Right cardiac atrium (tissue), 5 donors: Measurements from ENCODE around the gene LY9. TPM values are rescaled to one million over a fixed set of nuclear protein-coding genes. Genes with fewer than 3 reads are reported as not detected.

Source experiments
- ATAC-seq, 2 donors: fragments of 200-7000 bp; cut with Tn5 transposase; one replicate each; pipeline versions ENCODE4 v1.8.0 to v1.9.1; 2020; ENCODE audit warnings: moderate library complexity in 2 of 2, mild to moderate bottlenecking in 1 of 2
- DNase-seq, 3 donors: peaks; one replicate each; pipeline ENCODE4 v3.0.0-alpha.2; 2020
- H3K27ac ChIP-seq: one replicate; pipeline ENCODE4 v1.5.1; 2013; ENCODE audit warnings: mild to moderate bottlenecking, low read length, control low read depth, moderate library complexity
- H3K27me3 ChIP-seq: one replicate; pipeline ENCODE4 v1.6.1; 2013; ENCODE audit not compliant: control insufficient read depth, insufficient read depth
- H3K4me1 ChIP-seq: one replicate; pipeline ENCODE4 v1.6.1; 2013; ENCODE audit warnings: low read length; ENCODE audit not compliant: control insufficient read depth, insufficient read depth
- H3K4me3 ChIP-seq: one replicate; pipeline ENCODE4 v1.5.1; 2013; ENCODE audit warnings: low read length, control low read depth
- H3K9me3 ChIP-seq: one replicate; pipeline ENCODE4 v1.6.1; 2013; ENCODE audit warnings: low read length; ENCODE audit not compliant: control insufficient read depth
- WGBS: extraction: QIAGEN DNeasy Blood & Tissue Kit; methylation state at CpG from one replicate; pipeline ENCODE4 v1.1.7; 2013; 5-methylcytosine and 5-hydroxymethylcytosine counted together
- intact Hi-C, 4 donors: fragments of 100-400 bp; cut with DNase I; formaldehyde crosslinking; loops; one replicate each; pipeline versions ENCODE4 v1.11.0 to v1.14.0; 2022 to 2023
- polyA plus RNA-seq: library from polyadenylated mRNA; stranded (reverse); fragments of 200-250 nt; gene quantifications from one replicate; pipeline ENCODE4 v1.2.3, GENCODE V29; 2013
- total RNA-seq, 4 donors: library from RNA; stranded (reverse); fragmentation: NEBNext Ultra II Directional; extraction: Animal tissue kit (Norgen Biotek cat#: 25700); gene quantifications; one replicate each; pipeline ENCODE4 v1.2.1, GENCODE V29; 2021
- donor health status: healthy with polysubstance abuse.
- donor health status: DM: no; HTN: yes; CAD: no.
- donor health status: DM: no; HTN: no; CAD: no.
- donor health status: DM: no; HTN: yes; CAD: no; lungs with severe emphysema.
- donor health status: DM: yes; HTN: yes; CAD: no.

Gene LY9
- total and polyA plus RNA-seq, 5 donors = 0.09 to 0.29 (median 0.25) TPM; not detected in 1

DNA sequence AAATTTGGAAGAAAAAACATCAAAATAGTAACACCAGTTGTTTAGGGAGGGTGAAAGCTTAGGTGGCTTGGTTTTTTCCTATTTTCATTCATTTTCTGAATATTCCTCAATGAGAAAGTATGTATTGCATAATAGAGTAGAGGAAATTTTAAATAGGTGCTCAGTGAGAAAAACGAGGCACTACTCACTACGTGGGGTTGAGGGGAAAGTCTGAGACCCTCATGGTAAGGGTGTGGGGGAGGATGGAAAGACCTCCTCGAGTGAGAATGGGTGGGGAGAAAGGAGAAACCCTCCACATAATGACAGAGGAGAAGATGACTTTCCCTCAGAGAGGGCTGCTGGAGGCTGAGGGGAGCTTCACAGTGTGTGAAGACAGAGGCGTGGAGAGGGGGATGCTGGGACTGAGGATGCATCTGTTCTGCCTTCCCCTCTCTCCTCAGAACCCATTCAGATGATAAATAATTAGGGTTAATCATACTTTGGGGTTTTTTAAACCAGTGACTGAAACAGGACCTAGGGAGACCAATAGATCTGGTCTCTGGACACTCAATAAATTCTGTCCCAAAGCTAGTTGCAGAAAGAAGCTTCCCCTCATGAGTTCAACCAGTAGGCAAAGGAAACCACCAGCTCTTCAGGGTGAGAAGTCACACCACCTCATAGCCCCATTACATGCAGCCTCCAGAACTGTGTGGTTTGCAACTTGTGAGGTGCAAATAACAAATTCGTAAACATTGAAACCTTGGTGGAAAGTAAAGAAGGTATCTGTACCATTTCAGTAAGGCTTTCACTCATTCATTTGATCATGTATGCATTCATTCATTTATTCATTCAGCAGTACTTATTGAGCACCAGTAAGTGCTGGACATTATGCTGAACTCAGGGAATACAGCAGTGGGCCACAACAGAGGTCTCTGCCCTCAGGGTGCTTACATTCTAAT, 39.8 kb upstream of the LY9 start:
- H3K27ac ChIP-seq = no peak overlapping the region
- no peaks in the 10 kb centered on the region for H3K9me3 ChIP-seq
- H3K4me3 ChIP-seq = no peak overlapping the region
- intact Hi-C loops = no loop called here
- no peak for DNase-seq
- H3K4me1 ChIP-seq = no peaks in the 10 kb centered on the region
- ATAC-seq = no peak
- 68% methylated on average over 5 of the region's 5 CpGs for WGBS
- H3K27me3 ChIP-seq = no peaks in the 10 kb centered on the region

GRCh38 chr1:160756849-160757201, 39.1 kb upstream of the LY9 start:
- no peak overlapping the region for H3K27ac ChIP-seq
- DNase-seq (no peak), ATAC-seq (no peak)
- 86% methylated on average over 2 of the region's 2 CpGs for WGBS
- no peaks in the 10 kb centered on the region for H3K27me3 ChIP-seq
- H3K4me3 ChIP-seq = no peak overlapping the region
- intact Hi-C loops = no loop called here
- H3K4me1 ChIP-seq = no peaks in the 10 kb centered on the region
- no peaks in the 10 kb centered on the region for H3K9me3 ChIP-seq

DNA sequence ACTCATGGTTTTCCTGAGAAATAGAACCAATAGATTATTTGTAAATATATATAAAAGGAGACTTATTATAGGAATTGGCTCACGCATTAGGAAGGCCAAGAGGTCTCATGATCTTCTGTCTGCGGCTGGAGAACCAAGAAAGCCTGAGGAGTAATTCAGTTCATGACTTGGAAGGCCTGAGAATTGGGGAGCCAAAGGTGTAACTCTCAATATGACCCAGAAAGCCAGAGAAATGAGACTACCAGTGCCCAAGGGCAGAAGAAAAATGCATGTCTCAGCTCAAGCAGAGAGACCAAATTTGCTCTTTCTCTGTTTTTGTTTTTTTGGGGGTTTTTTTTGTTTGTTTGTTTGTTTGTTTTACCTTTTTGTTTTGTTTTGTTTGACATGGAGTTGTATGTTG, 37.5 kb upstream of the LY9 start:
- 94% methylated on average over 2 of the region's 2 CpGs for WGBS
- intact Hi-C loops = no loop called here
- Histone ChIP-seq H3K27ac (no peak overlapping the region), H3K4me1 (no peaks in the 10 kb centered on the region), H3K4me3 (no peak overlapping the region), H3K9me3 (no peaks in the 10 kb centered on the region), H3K27me3 (no peaks in the 10 kb centered on the region)
- DNase-seq = no peak
- no peak for ATAC-seq

- DNase-seq (no peak), ATAC-seq (no peak)
- Histone ChIP-seq H3K4me3 (no peak overlapping the region), H3K9me3 (no peaks in the 10 kb centered on the region), H3K27me3 (no peaks in the 10 kb centered on the region), H3K27ac (no peak overlapping the region), H3K4me1 (no peaks in the 10 kb centered on the region)
- intact Hi-C loops = no loop called here
Measured at GRCh38 chr1:160759740-160760139, 36.2 kb upstream of the LY9 start.

DNA sequence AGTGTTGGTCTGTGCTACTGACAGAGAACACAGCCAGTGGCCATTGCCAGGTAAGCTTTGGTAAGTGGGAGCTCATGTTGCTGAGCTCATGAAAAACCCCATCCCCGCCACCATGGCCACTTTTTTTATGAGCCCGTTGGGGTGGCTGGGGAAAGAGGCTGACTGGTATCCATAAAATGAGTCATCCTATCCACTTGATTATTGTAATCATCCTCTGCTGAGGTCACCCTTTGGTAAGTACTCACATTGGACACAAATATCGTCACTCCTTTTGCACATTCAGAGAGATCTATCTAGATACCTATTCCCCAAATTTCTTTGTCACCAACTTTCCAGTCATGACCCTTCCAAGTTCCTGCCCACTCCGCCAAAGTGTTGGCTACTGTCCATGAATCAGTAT, 34.9 kb upstream of the LY9 start:
- no peak for ATAC-seq
- H3K4me3 ChIP-seq = no peak overlapping the region
- no peaks in the 10 kb centered on the region for H3K4me1 ChIP-seq
- no peak for DNase-seq
- H3K9me3 ChIP-seq = no peaks in the 10 kb centered on the region
- no peak overlapping the region for H3K27ac ChIP-seq
- WGBS = 86% methylated on average over 4 of the region's 4 CpGs
- H3K27me3 ChIP-seq = no peaks in the 10 kb centered on the region
- intact Hi-C loops = no loop called here

DNA sequence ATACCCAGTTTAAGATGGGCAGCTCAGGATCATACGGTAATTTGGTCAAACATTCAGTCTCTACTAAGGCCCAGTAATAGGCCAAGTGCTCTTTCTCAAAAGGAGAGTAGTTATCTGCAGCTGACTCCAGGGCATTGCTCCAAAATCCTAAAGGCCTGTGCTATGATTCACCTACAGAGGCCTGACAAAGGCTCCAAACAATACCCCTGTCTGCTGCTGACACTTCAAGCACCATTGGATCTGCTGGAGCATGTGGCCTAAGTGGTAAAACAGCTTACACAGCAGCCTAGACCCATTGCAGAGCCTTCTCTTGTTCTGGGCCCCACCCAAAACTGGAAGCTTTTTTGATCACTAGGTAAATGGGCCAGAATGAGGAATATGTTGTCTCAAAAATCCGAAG, 34.1 kb upstream of the LY9 start:
- Histone ChIP-seq H3K4me1 (peaks cover 2% of the 10 kb centered on the region), H3K4me3 (no peak overlapping the region), H3K27ac (no peak overlapping the region), H3K9me3 (no peaks in the 10 kb centered on the region), H3K27me3 (no peaks in the 10 kb centered on the region)
- WGBS = 85% methylated on average over 2 of the region's 2 CpGs
- no peak for DNase-seq
- no peak for ATAC-seq
- intact Hi-C loops = no loop called here

DNA sequence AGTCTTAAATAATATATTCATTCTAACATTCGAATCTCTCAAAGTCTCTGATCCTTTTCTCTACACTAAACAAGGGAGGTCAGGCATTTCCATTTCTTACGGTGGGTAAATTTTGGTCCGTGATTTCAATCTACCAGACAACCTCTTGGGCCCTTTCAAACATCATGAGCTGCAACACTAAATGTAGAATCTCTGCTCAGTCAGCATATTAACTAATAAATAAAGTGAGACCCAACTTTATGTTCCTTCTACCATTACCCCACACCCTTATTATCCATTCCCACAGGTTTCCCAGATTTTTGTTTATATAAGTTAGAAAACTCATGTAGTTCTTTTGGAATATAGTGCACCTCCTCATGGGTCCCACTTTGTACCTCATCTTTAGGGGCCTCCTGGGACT, 32.0 kb upstream of the LY9 start:
- no peak overlapping the region for H3K4me3 ChIP-seq
- no peak overlapping the region for H3K27ac ChIP-seq
- H3K4me1 ChIP-seq = peaks cover 2% of the 10 kb centered on the region
- 86% methylated on average over 3 of the region's 3 CpGs for WGBS
- DNase-seq = no peak
- intact Hi-C loops = no loop called here
- H3K27me3 ChIP-seq = no peaks in the 10 kb centered on the region
- no peak for ATAC-seq
- no peaks in the 10 kb centered on the region for H3K9me3 ChIP-seq

DNA sequence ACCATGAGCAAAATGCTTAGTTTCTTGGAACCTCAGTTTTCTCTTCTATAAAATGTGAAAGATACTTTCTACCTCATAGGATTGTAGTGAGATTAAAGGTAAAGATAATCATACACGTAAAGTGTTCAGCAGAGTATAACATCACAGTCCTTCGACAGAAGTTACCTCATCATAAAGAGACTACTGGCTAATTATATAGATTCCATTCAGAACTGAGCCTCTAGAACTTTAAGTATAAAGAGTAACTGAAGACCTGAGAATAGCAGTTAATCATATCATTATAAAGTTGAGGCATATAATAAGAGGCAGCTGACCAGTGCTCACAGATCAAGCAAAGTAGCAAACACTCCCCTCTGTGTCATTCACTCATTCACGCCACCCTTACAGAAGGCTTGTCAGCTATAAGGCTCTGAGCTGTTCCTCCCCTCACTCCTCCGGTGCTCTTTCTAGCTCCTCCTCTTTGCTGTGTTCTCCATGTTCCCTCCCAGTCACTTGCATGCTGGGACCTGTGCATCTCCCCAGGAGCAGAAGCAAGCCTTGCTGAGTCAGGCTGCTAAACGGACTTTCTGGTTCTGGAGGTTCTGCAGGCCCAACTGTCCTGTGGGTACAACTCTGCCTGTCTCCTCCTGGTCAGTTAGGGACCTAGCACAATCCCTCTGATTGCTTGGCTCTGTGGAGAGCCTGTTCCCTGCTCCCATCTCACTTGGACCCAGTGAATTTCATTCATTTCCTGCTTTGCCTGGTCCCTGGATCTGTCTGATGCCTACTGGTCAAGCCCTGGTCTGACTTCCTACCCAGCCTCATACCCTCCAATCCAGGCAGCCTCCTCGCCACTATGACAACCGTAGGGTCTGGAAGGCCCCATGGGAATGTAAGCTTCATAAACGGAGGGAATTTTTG, 28.3 kb upstream of the LY9 start:
- Histone ChIP-seq H3K27me3 (no peaks in the 10 kb centered on the region), H3K4me3 (no peak overlapping the region), H3K4me1 (peaks cover 2% of the 10 kb centered on the region), H3K9me3 (no peaks in the 10 kb centered on the region), H3K27ac (no peak overlapping the region)
- 59% methylated on average over 8 of the region's 8 CpGs for WGBS
- DNase-seq (no peak), ATAC-seq (peak; percentile 56 to 64)
- intact Hi-C loops = no loop called here

GRCh38 chr1:160768295-160768657, 27.7 kb upstream of the LY9 start:
- no peak overlapping the region for H3K4me3 ChIP-seq
- intact Hi-C loops = no loop called here
- ATAC-seq = peak; percentile 59 to 71
- no peak overlapping the region for H3K27ac ChIP-seq
- H3K27me3 ChIP-seq = no peaks in the 10 kb centered on the region
- DNase-seq = peak; percentile 37 to 82 (median 71)
- peaks cover 2% of the 10 kb centered on the region for H3K4me1 ChIP-seq
- H3K9me3 ChIP-seq = no peaks in the 10 kb centered on the region

DNA sequence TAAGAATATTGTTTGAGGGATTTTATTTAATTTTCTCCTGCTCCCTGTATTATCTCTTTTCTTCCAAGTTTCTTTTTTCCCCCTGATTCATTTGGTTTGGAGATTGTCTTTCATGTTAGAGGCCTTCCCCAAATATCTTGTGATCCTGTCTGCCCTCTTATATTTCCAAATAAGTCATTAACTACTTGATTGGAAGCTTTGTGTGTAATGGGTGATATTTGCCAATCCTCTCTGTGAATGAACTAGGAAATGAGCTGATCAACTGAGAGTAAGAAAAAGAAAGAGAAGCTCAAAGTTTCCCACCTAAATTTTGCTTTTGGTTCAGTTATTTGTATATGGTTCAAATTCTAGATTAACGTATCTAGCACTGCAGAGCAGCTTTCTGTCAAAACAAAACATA, 23.6 kb upstream of the LY9 start:
- H3K9me3 ChIP-seq = no peaks in the 10 kb centered on the region
- no peaks in the 10 kb centered on the region for H3K4me1 ChIP-seq
- intact Hi-C loops = no loop called here
- ATAC-seq (no peak), DNase-seq (no peak)
- no peaks in the 10 kb centered on the region for H3K27me3 ChIP-seq
- WGBS = 92% methylated on average over 1 of the region's 1 CpG
- H3K27ac ChIP-seq = no peak overlapping the region
- H3K4me3 ChIP-seq = no peak overlapping the region

DNA sequence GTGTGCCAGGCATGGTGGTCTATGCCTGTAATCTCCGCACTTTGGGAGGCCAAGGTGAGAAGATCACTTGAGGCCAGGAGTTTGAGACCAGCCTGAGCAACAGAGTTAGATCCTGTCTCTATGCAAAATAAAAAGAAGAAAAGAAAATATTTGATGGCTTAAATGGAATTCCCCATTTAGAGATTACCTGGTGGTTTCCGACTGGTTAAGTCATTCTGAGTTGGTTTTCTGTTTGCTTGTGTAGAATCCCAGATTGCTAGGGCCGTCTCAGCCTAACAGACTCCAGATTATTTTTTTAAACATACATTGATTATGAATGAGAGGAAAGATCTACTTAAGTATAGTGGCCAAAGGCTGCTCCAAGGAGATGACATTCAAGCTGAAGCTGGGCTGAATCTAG, 22.9 kb upstream of the LY9 start:
- intact Hi-C loops = no loop called here
- H3K4me3 ChIP-seq = no peak overlapping the region
- WGBS = 84% methylated on average over 3 of the region's 3 CpGs
- no peak overlapping the region for H3K27ac ChIP-seq
- no peaks in the 10 kb centered on the region for H3K4me1 ChIP-seq
- DNase-seq = no peak
- no peak for ATAC-seq
- H3K9me3 ChIP-seq = no peaks in the 10 kb centered on the region
- no peaks in the 10 kb centered on the region for H3K27me3 ChIP-seq
